Measurements from ENCODE around the gene AQP7.
"Not testable (repeated sequence)": the region's sequence is repeated elsewhere in the genome, so short reads cannot be mapped to it uniquely, and the experiment has no call there.

The AQP7 gene

GRCh38 chr9:33393581-33393980 is 8.8 kb downstream of the AQP7 start:
- DNase-seq: no peak

DNA sequence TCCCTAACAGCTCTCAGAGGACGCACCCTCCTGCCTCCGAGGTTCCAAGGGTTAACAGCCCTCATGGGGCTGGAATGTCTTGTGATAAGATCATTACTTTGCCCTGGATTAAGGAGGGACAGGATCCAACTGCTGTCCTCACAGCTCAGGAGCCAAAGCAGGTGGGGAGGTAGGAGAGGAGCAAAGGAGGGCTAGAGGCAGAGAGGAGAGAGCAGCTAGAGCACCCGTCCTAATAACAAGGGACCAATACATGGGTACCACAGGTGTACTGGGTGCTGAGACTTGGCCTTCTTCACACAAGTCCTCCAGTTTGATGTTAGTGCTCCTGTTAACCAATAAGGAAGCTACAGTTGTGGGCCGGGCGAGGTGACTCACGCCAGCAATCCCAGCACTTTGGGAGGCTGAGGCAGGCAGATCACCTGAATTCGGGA is 9.8 kb downstream of the AQP7 start:
- not testable (repeated sequence) for DNase-seq

DNA sequence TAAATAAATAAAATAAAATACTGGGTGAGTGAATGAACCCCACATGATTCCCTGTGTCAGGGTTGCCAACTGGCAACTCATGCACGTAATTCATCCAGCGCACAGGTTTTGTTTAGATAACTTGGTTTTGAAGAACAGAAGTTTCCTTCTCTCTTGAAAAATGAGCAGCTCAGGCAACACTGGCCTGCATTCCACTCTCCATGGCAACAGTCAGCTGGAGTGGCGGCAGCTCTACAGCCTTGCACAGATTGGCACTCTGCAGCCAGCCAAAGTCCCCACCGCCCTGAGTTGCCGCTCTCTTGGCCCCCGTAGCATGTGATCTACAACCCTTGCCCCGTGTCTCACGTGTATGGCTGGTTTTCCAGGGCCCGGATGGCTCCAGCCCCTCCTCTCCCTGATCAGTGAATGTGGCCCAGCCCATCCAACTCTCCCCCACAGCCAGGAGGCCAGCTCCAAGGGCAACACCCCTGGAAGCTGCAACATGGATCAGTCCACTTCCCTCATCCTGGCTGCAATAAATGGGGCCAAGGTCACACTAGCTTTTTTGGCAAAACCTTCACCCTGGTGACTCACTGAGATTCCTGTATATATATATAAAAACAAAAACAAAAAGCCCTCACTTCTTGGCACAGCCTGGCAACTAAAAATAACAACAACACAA is 11.1 kb downstream of the AQP7 start:
- DNase-seq: not testable (repeated sequence)

DNA sequence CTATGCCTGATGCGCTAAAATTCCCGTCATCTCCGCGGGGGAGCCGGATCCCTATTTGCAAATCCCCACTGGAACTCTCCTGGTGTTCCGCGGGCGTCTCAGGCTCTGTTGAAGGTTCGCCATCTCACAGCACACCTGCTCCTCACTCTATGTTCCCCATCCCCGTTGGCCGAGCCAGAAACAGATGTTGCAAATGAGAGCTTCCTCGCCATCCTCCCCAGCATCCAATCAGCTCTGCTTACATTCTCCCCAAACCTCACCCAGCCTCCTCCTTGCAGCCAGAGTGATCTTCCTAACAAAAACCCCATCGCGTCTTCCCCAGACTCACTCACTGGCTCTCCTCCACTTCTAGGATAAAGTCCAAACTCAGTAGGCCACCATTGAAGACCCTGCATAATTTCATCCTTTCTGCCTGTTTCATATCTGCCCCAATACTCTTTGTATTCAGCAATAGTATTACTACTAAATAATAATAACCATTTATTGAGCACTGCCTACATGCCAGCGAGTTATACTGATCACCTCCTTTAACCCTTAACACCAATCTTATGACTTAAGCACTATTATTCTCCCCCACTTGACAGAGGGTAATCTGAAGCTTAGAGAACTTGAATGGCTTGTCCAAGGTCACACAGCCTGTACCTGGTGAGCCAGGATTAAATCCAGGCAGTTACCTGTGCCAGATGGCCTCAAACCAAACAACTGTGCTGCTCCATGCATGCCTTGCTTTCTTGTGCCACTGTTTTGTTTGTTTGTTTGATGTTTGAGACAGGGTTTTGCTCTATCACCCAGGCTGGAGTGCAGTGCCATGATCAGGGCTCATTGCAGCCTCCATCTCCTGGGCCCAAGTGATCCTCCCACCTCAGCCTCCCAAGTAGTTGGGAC is 14.0 kb downstream of the AQP7 start:
- no peak for DNase-seq

DNA sequence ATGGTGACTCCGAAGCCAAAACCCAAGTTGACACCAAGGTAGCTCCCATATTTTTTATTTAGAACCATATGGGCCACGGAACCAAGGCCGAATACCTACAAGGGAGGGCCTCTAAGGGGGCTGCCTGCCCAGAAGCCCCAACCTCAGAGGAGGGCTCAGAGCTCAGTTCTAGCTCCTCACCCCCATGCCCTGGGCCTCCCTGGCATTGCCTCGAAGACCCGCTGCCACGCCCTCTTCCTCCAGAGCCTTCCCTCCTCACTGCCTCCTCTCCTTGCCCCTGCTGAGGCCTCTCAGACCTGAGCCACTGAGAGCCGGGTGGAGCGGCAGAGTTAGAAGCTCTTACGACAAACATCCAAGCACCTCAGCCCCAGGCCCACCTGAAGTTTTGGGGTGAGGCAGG is 15.4 kb downstream of the AQP7 start:
- not testable (repeated sequence) for DNase-seq

DNA sequence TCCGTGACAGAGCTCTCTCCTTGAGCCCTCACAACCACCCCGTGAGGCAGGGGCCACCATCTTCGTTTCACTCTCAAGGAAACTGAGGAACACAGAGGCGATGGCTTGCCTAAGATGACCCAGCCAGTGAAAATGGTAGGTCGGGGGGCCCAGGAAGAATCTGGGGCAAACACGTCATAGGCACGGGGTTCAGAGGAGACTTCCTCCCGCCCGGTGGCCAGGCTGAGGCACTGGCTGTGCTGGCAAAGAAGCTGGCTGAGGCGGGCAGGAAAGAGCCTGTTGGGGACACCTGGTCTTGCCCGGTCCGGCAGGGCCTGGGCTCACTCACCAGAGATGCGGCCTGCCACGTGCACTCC is 15.7 kb downstream of the AQP7 start:
- not testable (repeated sequence) for DNase-seq

- not testable (repeated sequence) for DNase-seq
Measured at GRCh38 chr9:33385979-33386640, 16.3 kb downstream of the AQP7 start.

DNA sequence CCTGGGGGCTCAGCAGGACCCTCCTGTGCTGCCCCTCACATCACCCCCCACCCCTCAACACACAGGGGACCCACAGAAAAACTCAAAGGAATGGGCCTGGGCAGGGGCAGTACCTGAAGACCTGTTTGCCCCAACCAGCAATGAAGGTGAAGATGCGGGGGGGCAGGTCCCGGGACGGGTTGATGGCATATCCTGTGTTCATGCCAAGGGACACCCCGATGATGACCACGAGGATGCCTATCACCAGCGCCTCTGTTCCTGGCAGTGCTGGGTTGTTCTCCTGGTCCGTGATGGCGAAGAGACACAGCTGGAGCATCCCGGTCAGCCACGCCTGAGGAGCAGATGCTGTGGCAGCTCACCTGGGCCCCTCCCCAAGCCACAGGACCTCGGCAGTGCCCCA is 16.8 kb downstream of the AQP7 start:
- not testable (repeated sequence) for DNase-seq

GRCh38 chr9:33383396-33383795 is 19.0 kb downstream of the AQP7 start:
- not testable (repeated sequence) for DNase-seq

DNA sequence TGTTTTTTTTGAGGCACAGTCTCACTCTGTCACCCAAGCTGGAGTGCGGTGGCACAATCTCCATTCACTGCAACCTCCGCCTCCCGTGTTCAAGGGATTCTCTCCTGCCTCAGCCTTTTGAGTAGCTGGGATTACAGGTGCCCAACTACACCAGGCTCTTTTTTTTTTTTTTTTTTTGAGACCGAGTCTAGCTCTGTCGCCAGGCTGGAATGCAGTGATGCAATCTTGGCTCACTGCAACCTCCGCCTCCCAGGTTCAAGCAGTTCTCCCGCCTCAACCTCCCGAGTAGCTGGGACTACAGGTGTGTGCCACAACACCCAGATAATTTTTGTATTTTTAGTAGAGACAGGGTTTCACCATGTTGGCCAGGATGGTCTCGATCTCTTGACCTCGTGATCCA is 20.0 kb downstream of the AQP7 start:
- not testable (repeated sequence) for DNase-seq

DNA sequence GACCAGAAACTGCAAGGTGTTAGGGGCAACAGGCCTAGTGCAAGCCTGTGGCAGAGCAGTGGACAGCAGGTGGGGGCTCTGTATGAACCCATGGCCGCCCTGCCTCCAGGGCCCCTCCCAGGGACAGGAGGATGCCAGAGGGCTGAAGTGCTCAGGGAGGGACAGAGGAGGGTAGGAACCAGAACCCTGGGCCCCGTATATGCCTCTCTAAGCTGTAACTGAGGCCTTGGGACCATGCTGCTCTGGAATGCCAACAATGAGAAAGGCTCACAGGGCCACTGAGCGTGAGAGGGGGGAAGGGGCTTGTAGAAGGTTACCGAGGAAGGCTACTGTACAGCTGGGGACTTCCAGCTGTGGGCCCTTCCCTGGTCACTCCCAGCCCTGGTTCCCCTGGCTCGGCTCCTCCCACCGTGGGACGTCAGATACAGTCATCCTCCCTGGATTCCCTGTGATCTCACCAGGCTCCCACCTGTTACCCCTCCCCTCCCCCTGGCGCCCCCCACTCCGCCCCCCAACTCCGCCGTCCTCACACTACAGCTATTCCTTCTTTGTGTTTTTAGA is 21.1 kb downstream of the AQP7 start:
- no peak for DNase-seq

- DNase-seq: no peak
Measured at GRCh38 chr9:33380390-33381094, 21.8 kb downstream of the AQP7 start.

- DNase-seq: no peak
Measured at GRCh38 chr9:33379666-33380389, 22.5 kb downstream of the AQP7 start.

GRCh38 chr9:33378121-33378795 is 24.1 kb downstream of the AQP7 start:
- DNase-seq: no peak

GRCh38 chr9:33377089-33377715 is 25.2 kb downstream of the AQP7 start:
- no peak for DNase-seq

- no peak for DNase-seq
Measured at GRCh38 chr9:33375841-33376321, 26.5 kb downstream of the AQP7 start.

GRCh38 chr9:33375238-33375840 is 27.0 kb downstream of the AQP7 start:
- no peak for DNase-seq

GRCh38 chr9:33374634-33375237 is 27.6 kb downstream of the AQP7 start:
- DNase-seq: no peak

DNA sequence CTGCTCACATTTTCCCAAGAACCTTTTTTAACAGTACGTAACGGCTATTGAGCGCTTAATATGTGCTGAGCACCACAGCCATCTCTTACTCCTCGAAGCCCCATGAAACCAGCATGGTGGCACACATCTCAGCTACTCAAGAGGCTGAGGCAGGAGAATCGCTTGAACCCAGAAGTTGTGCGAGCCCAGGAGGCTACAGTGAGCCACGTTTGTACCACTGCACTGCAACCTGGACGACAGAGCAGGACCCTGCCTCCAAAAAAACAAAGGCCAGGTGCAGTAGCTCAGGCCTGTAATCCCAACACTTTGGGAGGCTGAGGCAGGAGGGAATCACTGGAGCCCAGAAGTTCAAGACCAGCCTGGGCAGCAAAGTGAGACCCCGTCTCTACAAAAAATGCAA is 28.2 kb downstream of the AQP7 start:
- DNase-seq: no peak

GRCh38 chr9:33372900-33373299 is 29.5 kb downstream of the AQP7 start:
- no peak for DNase-seq
